H1 (cell line): ENCODE results near the gene CAPN14. TPM values are rescaled to one million over a fixed set of nuclear protein-coding genes. Genes with fewer than 3 reads are reported as not detected.
A peak's percentile ranks its signal among the peaks of the same experiment; 100 is the strongest.

Experiments used
- CHD1 ChIP-seq: IDR thresholded peaks from 2 replicates; pipeline ENCODE4 v1.6.1; 2012; ENCODE audit warnings: low read depth, low read length, improper control_type of control experiment
- CTCF ChIP-seq, 3 experiments: IDR thresholded peaks; 1 replicate in 2 of 3; 2 replicates in 1 of 3; pipeline versions ENCODE4 v1.5.1 to v1.6.1; 2011; ENCODE audit warnings: low read length in 3 of 3, mild to moderate bottlenecking in 3 of 3, inconsistent platforms in 2 of 3, low read depth in 1 of 3, moderate library complexity in 1 of 3; ENCODE audit not compliant: insufficient read depth in 1 of 3; ENCODE audit errors: control extremely low read depth in 1 of 3
- EGR1 ChIP-seq: IDR thresholded peaks from 2 replicates; pipeline ENCODE4 v1.6.1; 2011; ENCODE audit warnings: low read depth, low read length, borderline replicate concordance
- EP300 ChIP-seq, 2 experiments: IDR thresholded peaks; 1 replicate in 1 of 2; 2 replicates in 1 of 2; pipeline ENCODE4 v1.6.1; 2011 to 2012; ENCODE audit warnings: low read depth in 2 of 2, low read length in 2 of 2, mild to moderate bottlenecking in 2 of 2, borderline replicate concordance in 1 of 2, inconsistent platforms in 1 of 2, moderate library complexity in 1 of 2
- EZH2 ChIP-seq: fragments of 200-600 bp; sonication (generic); IDR thresholded peaks from 2 replicates; pipeline ENCODE4 v1.7.1; 2012; ENCODE audit warnings: low read depth, mild to moderate bottlenecking, moderate library complexity, low read length, inconsistent platforms; ENCODE audit not compliant: severe bottlenecking
- KDM4A ChIP-seq: IDR thresholded peaks from one replicate; pipeline ENCODE4 v1.7.1; 2012; ENCODE audit warnings: low read depth, mild to moderate bottlenecking, moderate library complexity, low read length, inconsistent platforms; ENCODE audit not compliant: severe bottlenecking
- MAFK ChIP-seq: IDR thresholded peaks from 2 replicates; pipeline ENCODE4 v1.6.1; 2012; ENCODE audit warnings: low read depth, mild to moderate bottlenecking, improper control_type of control experiment, low read length
- MAX ChIP-seq: IDR thresholded peaks from 2 replicates; pipeline ENCODE4 v1.6.1; 2012; ENCODE audit warnings: inconsistent platforms
- NANOG ChIP-seq: IDR thresholded peaks from 2 replicates; pipeline ENCODE4 v1.6.1; 2011; ENCODE audit warnings: low read length, low read depth, mild to moderate bottlenecking, inconsistent platforms; ENCODE audit not compliant: insufficient read depth, poor library complexity, severe bottlenecking
- RFX5 ChIP-seq: IDR thresholded peaks from 2 replicates; pipeline ENCODE4 v1.6.1; 2011; ENCODE audit warnings: low read depth, low read length, improper control_type of control experiment, borderline replicate concordance
- RXRA ChIP-seq: IDR thresholded peaks from 2 replicates; pipeline ENCODE4 v1.6.1; 2011; ENCODE audit warnings: low read depth, mild to moderate bottlenecking, low read length, moderate library complexity; ENCODE audit not compliant: insufficient read depth
- SP1 ChIP-seq: IDR thresholded peaks from 2 replicates; pipeline ENCODE4 v1.6.1; 2011; ENCODE audit warnings: low read depth, low read length
- SUZ12 ChIP-seq: fragments of 200-600 bp; sonication (generic); IDR thresholded peaks from 2 replicates; pipeline ENCODE4 v1.6.1; 2012; ENCODE audit warnings: mild to moderate bottlenecking, inconsistent platforms, low read length, moderate library complexity, mixed read lengths
- TAF1 ChIP-seq: IDR thresholded peaks from 2 replicates; pipeline ENCODE4 v1.6.1; 2011; ENCODE audit warnings: mild to moderate bottlenecking, low read depth, low read length
- TAF7 ChIP-seq: optimal IDR thresholded peaks from 2 replicates; pipeline ENCODE3; 2011; ENCODE audit warnings: low read depth, mild to moderate bottlenecking, inconsistent platforms, low read length, moderate library complexity, borderline replicate concordance
- TBP ChIP-seq: IDR thresholded peaks from 2 replicates; pipeline ENCODE4 v1.6.1; 2011; ENCODE audit warnings: low read depth, low read length, improper control_type of control experiment
- TEAD4 ChIP-seq: IDR thresholded peaks from 2 replicates; pipeline ENCODE4 v1.6.1; 2012; ENCODE audit warnings: low read depth, low read length, inconsistent platforms, mixed read lengths
- polyA plus RNA-seq, 7 experiments: library from polyadenylated mRNA; depleted of rRNA in 3 of 7; stranded (reverse) in 5 of 7; unstranded in 2 of 7; fragments of >200 nt in 5 of 7; fragments of 200-250 nt in 2 of 7; gene quantifications; 1 replicate in 5 of 7; 2 replicates in 1 of 7; 4 replicates in 1 of 7; pipeline versions ENCODE4 v1.2.1 to v1.2.3, GENCODE V29; 2011 to 2013; ENCODE audit warnings: missing spikeins in 2 of 7, mixed read lengths in 2 of 7
- total RNA-seq: library from RNA; stranded (reverse); fragmentation: NEBNext Ultra II Directional; extraction: Animal tissue kit (Norgen Biotek cat#: 25700); gene quantifications from 2 replicates; pipeline ENCODE4 v1.2.1, GENCODE V29; 2021
- TF ChIP-seq, protein P1 (sequence below): IDR thresholded peaks from 2 replicates; pipeline ENCODE4 v1.6.1; 2012; ENCODE audit warnings: low read length, inconsistent platforms

CAPN14 gene
- total and polyA plus RNA-seq, 2 of the 8 experiments (the other 6 are each of a cell fraction or from before 2014, with no cell fraction given): 0.07 TPM; not detected in 1

GRCh38 chr2:31138037-31138962 lies 79.0 kb downstream of the CAPN14 start, which contains the start of gene GALNT14 (continued):
- TF ChIP-seq CTCF (IDR thresholded peaks at IDR 0.05; ENCODE audit: control extremely low read depth in 1 of 3, insufficient read depth in 1 of 3, low read depth in 1 of 3, low read length in 3 of 3) (peak; percentile 41 to 57 (median 47)), NANOG (no peak), EP300 (IDR thresholded peaks at IDR 0.05; ENCODE audit: borderline replicate concordance in 1 of 2, low read depth in 2 of 2, low read length in 2 of 2) (peak in 1 of 2 experiments; percentile 68; a peak in 1 of 3 replicates), MAX (peak; percentile 99), EGR1 (peak; percentile 43; the same call in 1 of the 2 replicates), MAFK (no peak), RXRA (no peak), SUZ12 (0 out of 2 replicates have a peak, but pooled peaks have one; percentile 4), RFX5 (no peak), SP1 (no peak), TAF1 (peak; percentile 50), CHD1 (no peak), TAF7 (no peak), KDM4A (peak; percentile 75), TEAD4 (0 out of 2 replicates have a peak, but pooled peaks have one; percentile 42), TBP (no peak), EZH2 (peak; percentile 16)
- TF ChIP-seq, protein P1, sequence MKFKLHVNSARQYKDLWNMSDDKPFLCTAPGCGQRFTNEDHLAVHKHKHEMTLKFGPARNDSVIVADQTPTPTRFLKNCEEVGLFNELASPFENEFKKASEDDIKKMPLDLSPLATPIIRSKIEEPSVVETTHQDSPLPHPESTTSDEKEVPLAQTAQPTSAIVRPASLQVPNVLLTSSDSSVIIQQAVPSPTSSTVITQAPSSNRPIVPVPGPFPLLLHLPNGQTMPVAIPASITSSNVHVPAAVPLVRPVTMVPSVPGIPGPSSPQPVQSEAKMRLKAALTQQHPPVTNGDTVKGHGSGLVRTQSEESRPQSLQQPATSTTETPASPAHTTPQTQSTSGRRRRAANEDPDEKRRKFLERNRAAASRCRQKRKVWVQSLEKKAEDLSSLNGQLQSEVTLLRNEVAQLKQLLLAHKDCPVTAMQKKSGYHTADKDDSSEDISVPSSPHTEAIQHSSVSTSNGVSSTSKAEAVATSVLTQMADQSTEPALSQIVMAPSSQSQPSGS: no peak
